Measurements from ENCODE around the gene EEIG1. TPM values are rescaled to one million over a fixed set of nuclear protein-coding genes. Genes with fewer than 3 reads are reported as not detected.

The EEIG1 gene
- total and polyA plus RNA-seq, 10 of the 15 experiments (the other 5 are each of a cell fraction or from before 2014, with no cell fraction given): 1.2 to 75.9 (median 9.0) TPM

DNA sequence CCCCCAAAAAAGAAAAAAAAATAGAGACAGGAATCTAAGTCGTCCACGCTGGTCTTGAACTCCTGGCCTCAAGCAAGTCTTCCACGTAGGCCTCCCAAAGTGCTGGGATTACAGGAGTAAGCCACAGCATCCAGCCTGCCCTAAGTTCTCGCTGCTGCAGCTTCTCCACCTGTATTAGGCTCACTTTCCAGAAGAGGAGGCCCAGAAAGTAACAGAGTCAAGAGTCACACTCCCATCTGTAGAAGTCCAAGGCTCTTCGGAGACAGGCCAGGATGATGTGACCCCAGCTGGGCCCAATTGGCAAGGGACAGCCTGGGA is 1.8 kb downstream of the EEIG1 start:
- no TSS peak for BruUV-seq (replicated peaks)
- no peak for FAIRE-seq
- intact Hi-C loops (cut with micrococcal nuclease; ENCODE audit: unreplicated experiment): no loop called here

More for the DNA sequence above, 1.8 kb downstream of the EEIG1 start:
- CTCF ChIA-PET: interaction anchor here (0.7 to 7.8 kb wide), 13 partner anchors 8 to 244 kb away, joined by 3 to 63 read pairs (median 3); partner anchors contain the start of gene TOR2A
- DNase-seq (ENCODE audit: low read depth, low spot score) (no peak), ATAC-seq (no peak)
- H3K9me3 ChIP-seq (replicated peaks; ENCODE audit: control insufficient read depth, insufficient read depth, low read length): no peaks in the 10 kb centered on the region
- H3K27me3 ChIP-seq (replicated peaks in 1 of 2; ENCODE audit: control insufficient read depth in 2 of 2, insufficient read depth in 2 of 2, low read length in 1 of 2): no peaks in the 10 kb centered on the region
- in situ Hi-C loops (cut with MboI): no loop called here
- 0% methylated on average over 5 of the region's 5 CpGs for WGBS (ENCODE audit: insufficient coverage, insufficient replicate concordance, low lambda C conversion rate, missing lambda C conversion rate)
- peak overlapping the region; percentile 91 for H3K4me2 ChIP-seq (ENCODE audit: control insufficient read depth, insufficient read depth)
- TF ChIP-seq RFX5 (IDR thresholded peaks at IDR 0.05; ENCODE audit: low read depth, low read length): no peak
- TF ChIP-seq IRF4 (IDR thresholded peaks at IDR 0.05; ENCODE audit: low read depth, low read length): no peak
- TF ChIP-seq MEF2A (IDR thresholded peaks at IDR 0.05; ENCODE audit: insufficient read depth, low read depth, low read length): no peak
- no peak for TF ChIP-seq GATAD2B (conservative IDR thresholded peaks at IDR 0.05; ENCODE audit: low read depth)
- TF ChIP-seq FOXK2 (IDR thresholded peaks at IDR 0.05): no peak
- TF ChIP-seq TCF12 (IDR thresholded peaks at IDR 0.05; ENCODE audit: low read depth, low read length): no peak
- TF ChIP-seq CEBPB (IDR thresholded peaks at IDR 0.05; ENCODE audit: borderline replicate concordance in 1 of 2, low read depth in 2 of 2, low read length in 2 of 2): no peak
- TF ChIP-seq NRF1 (conservative IDR thresholded peaks at IDR 0.05; ENCODE audit: low read depth, low read length): no peak
- TF ChIP-seq HDGF (IDR thresholded peaks at IDR 0.05): no peak
- TF ChIP-seq SPI1 (IDR thresholded peaks at IDR 0.05; ENCODE audit: borderline replicate concordance, insufficient read depth, low read depth, low read length): no peak
- TF ChIP-seq, protein P1, sequence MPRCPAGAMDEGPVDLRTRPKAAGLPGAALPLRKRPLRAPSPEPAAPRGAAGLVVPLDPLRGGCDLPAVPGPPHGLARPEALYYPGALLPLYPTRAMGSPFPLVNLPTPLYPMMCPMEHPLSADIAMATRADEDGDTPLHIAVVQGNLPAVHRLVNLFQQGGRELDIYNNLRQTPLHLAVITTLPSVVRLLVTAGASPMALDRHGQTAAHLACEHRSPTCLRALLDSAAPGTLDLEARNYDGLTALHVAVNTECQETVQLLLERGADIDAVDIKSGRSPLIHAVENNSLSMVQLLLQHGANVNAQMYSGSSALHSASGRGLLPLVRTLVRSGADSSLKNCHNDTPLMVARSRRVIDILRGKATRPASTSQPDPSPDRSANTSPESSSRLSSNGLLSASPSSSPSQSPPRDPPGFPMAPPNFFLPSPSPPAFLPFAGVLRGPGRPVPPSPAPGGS (IDR thresholded peaks at IDR 0.05; ENCODE audit: borderline replicate concordance, insufficient read depth, low read depth, low read length, poor library complexity, severe bottlenecking): no peak
- no peak for TF ChIP-seq NFIC (IDR thresholded peaks at IDR 0.05; ENCODE audit: low read depth, low read length)
- no peak for TF ChIP-seq NFYB (IDR thresholded peaks at IDR 0.05; ENCODE audit: insufficient read depth, low read depth, low read length)
- TF ChIP-seq ZNF622 (IDR thresholded peaks at IDR 0.05): no peak
- TF ChIP-seq, protein P2, sequence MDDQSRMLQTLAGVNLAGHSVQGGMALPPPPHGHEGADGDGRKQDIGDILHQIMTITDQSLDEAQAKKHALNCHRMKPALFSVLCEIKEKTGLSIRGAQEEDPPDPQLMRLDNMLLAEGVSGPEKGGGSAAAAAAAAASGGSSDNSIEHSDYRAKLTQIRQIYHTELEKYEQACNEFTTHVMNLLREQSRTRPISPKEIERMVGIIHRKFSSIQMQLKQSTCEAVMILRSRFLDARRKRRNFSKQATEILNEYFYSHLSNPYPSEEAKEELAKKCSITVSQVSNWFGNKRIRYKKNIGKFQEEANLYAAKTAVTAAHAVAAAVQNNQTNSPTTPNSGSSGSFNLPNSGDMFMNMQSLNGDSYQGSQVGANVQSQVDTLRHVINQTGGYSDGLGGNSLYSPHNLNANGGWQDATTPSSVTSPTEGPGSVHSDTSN (IDR thresholded peaks at IDR 0.05; ENCODE audit: insufficient replicate concordance, low read depth, low read length): no peak
- TF ChIP-seq SIN3A (IDR thresholded peaks at IDR 0.05; ENCODE audit: low read depth, low read length): no peak
- no peak for TF ChIP-seq ZBED1 (IDR thresholded peaks at IDR 0.05; ENCODE audit: borderline replicate concordance)
- TF ChIP-seq SUZ12 (IDR thresholded peaks at IDR 0.05; ENCODE audit: unreplicated experiment): no peak
- no peak for TF ChIP-seq RAD51 (IDR thresholded peaks at IDR 0.05)
- TF ChIP-seq, protein P3, sequence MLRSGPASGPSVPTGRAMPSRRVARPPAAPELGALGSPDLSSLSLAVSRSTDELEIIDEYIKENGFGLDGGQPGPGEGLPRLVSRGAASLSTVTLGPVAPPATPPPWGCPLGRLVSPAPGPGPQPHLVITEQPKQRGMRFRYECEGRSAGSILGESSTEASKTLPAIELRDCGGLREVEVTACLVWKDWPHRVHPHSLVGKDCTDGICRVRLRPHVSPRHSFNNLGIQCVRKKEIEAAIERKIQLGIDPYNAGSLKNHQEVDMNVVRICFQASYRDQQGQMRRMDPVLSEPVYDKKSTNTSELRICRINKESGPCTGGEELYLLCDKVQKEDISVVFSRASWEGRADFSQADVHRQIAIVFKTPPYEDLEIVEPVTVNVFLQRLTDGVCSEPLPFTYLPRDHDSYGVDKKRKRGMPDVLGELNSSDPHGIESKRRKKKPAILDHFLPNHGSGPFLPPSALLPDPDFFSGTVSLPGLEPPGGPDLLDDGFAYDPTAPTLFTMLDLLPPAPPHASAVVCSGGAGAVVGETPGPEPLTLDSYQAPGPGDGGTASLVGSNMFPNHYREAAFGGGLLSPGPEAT (IDR thresholded peaks at IDR 0.05; ENCODE audit: low read depth): no peak
- SMC1A ChIA-PET (ENCODE audit: uncharacterized antibody, unreplicated experiment): interaction anchor here (0.8 to 3.2 kb wide), 9 partner anchors 9 to 98 kb away, joined by 3 to 16 read pairs (median 4); partner anchors contain the start of genes NAIF1 and SLC25A25
- H3K36me3 ChIP-seq (ENCODE audit: control insufficient read depth in 2 of 2, insufficient read depth in 2 of 2, low read length in 1 of 2): 0 out of 4 replicates have a peak, but pooled peaks cover 0 to 3% of the 10 kb centered on the region in 2 experiments
- H4K20me1 ChIP-seq (ENCODE audit: control insufficient read depth, insufficient read depth): peaks cover 7% of the 10 kb centered on the region
- H3K9ac ChIP-seq (ENCODE audit: control insufficient read depth, insufficient read depth, low read length): peak overlapping the region; percentile 68
- no peak overlapping the region for H2AFZ ChIP-seq (ENCODE audit: control insufficient read depth, low read depth, low read length)
- H3K4me1 ChIP-seq (ENCODE audit: control insufficient read depth, insufficient read depth, low read length): peaks cover 45% of the 10 kb centered on the region
- peaks cover 52% of the 10 kb centered on the region for H3K79me2 ChIP-seq (ENCODE audit: control insufficient read depth, insufficient read depth, low read length)
- peak overlapping the region; percentile 93 for H3K4me3 ChIP-seq
- peak overlapping the region; percentile 45 for H3K27ac ChIP-seq (ENCODE audit: control insufficient read depth, insufficient read depth)
- POLR2A ChIA-PET: interaction anchor here (0.6 to 4.6 kb wide), 5 partner anchors 8 to 134 kb away, joined by 3 to 22 read pairs (median 4); no protein-coding TSS in a partner anchor
- RAD21 ChIA-PET (ENCODE audit: unreplicated experiment): interaction anchor here (0.8 to 2.6 kb wide), 6 partner anchors 9 to 55 kb away, joined by 3 to 12 read pairs (median 4); no protein-coding TSS in a partner anchor
